Measurements from ENCODE around the gene ARHGEF3. TPM values are rescaled to one million over a fixed set of nuclear protein-coding genes. Genes with fewer than 3 reads are reported as not detected.

Gene ARHGEF3
- total RNA-seq, 1 donor from 2014 or later = 16.5 TPM

- no peak for TF ChIP-seq CTCF (IDR thresholded peaks at IDR 0.05; ENCODE audit: borderline replicate concordance)
- Histone ChIP-seq H3K4me1 (peaks cover 16% of the 10 kb centered on the region), H3K36me3 (no peaks in the 10 kb centered on the region), H3K9me3 (replicated peaks) (no peaks in the 10 kb centered on the region), H3K27ac (replicated peaks) (no peak overlapping the region), H3K27me3 (ENCODE audit: low read depth) (no peaks in the 10 kb centered on the region), H3K4me3 (no peak overlapping the region)
- no peak for DNase-seq
- intact Hi-C loops (cut with micrococcal nuclease) = no loop called here
Observed at GRCh38 chr3:56825567-56826438, 24.1 kb upstream of the ARHGEF3 start.

- Histone ChIP-seq H3K9me3 (replicated peaks) (no peaks in the 10 kb centered on the region), H3K36me3 (no peaks in the 10 kb centered on the region), H3K27me3 (ENCODE audit: low read depth) (no peaks in the 10 kb centered on the region), H3K27ac (replicated peaks) (no peak overlapping the region), H3K4me3 (no peak overlapping the region), H3K4me1 (peaks cover 16% of the 10 kb centered on the region)
- intact Hi-C loops (cut with micrococcal nuclease) = no loop called here
- no peak for TF ChIP-seq CTCF (IDR thresholded peaks at IDR 0.05; ENCODE audit: borderline replicate concordance)
- no peak for DNase-seq
Observed at GRCh38 chr3:56823984-56824703, 22.4 kb upstream of the ARHGEF3 start.

GRCh38 chr3:56823421-56823926 is 21.7 kb upstream of the ARHGEF3 start:
- DNase-seq = no peak
- intact Hi-C loops (cut with micrococcal nuclease) = no loop called here
- Histone ChIP-seq H3K36me3 (no peaks in the 10 kb centered on the region), H3K4me1 (peaks cover 16% of the 10 kb centered on the region), H3K9me3 (replicated peaks) (no peaks in the 10 kb centered on the region), H3K27me3 (ENCODE audit: low read depth) (no peaks in the 10 kb centered on the region), H3K4me3 (no peak overlapping the region), H3K27ac (replicated peaks) (no peak overlapping the region)
- no peak for TF ChIP-seq CTCF (IDR thresholded peaks at IDR 0.05; ENCODE audit: borderline replicate concordance)

GRCh38 chr3:56822501-56822900 is 20.8 kb upstream of the ARHGEF3 start:
- TF ChIP-seq CTCF (IDR thresholded peaks at IDR 0.05; ENCODE audit: borderline replicate concordance) = no peak
- Histone ChIP-seq H3K4me3 (no peak overlapping the region), H3K27me3 (ENCODE audit: low read depth) (no peaks in the 10 kb centered on the region), H3K9me3 (replicated peaks) (no peaks in the 10 kb centered on the region), H3K27ac (replicated peaks) (no peak overlapping the region), H3K36me3 (no peaks in the 10 kb centered on the region), H3K4me1 (peaks cover 16% of the 10 kb centered on the region)
- DNase-seq = no peak
- intact Hi-C loops (cut with micrococcal nuclease) = no loop called here

- peaks cover 13% of the 10 kb centered on the region for H3K4me1 ChIP-seq
- intact Hi-C loops (cut with micrococcal nuclease) = no loop called here
- no peak for DNase-seq
- no peaks in the 10 kb centered on the region for H3K9me3 ChIP-seq (replicated peaks)
- H3K27me3 ChIP-seq (ENCODE audit: low read depth) = no peaks in the 10 kb centered on the region
- no peak overlapping the region for H3K4me3 ChIP-seq
- no peaks in the 10 kb centered on the region for H3K36me3 ChIP-seq
- no peak overlapping the region for H3K27ac ChIP-seq (replicated peaks)
- TF ChIP-seq CTCF (IDR thresholded peaks at IDR 0.05; ENCODE audit: borderline replicate concordance) = no peak
Observed at GRCh38 chr3:56819016-56819809, 17.5 kb upstream of the ARHGEF3 start.
